SHP77 (cell line): ENCODE measurements around the gene ZNF132.
A peak's percentile ranks its signal among the peaks of the same experiment; 100 is the strongest.

ENCODE experiments used
- DNase-seq, 2 experiments: peaks; one replicate each; lab custom pipeline; 2025; lab: John Stamatoyannopoulos, UW

ZNF132 gene

DNA sequence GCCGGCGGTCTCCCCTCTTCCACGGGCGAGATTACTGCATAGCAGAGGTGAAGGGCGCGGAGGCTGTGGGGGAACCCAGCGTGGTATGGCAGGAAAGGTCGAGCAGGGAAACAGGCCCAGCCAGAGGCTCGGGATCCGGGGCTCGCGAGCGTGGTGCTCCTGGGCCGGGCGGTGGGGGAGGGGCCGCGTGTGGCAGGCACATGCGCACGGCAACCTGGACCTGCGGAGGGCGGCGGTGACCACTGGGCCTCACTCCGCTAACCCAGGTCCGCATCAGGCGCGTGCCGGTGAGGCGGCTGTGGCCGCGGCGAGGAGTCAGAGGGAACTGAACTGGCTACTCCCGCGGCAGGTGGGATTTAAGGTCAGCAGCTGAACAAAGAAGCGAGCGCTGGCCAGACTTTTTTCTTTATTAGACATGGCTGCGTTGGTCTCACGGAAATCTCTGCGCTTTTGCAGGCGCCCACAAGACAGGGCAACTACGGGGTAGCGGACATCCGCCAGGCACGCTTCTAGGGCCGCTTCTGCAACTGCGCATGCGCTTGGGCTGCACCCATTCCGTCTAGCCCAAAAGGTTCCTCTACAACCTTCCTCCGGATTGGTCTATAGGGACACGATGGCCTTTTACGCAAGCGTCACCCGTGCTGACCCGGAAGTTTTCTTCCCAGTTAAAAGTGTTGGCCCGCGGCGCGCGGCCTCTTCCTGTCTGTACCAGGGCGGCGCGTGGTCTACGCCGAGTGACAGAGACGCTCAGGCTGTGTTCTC lies 53.2 kb downstream of the ZNF132 start, which contains the start of gene RPS5:
TSS of gene RPS5 (plus strand) at position 694 of the 762 bp plus-strand sequence. CDS start 869 bp downstream, outside the sequence.
- peak; percentile 96 to 98 for DNase-seq

DNA sequence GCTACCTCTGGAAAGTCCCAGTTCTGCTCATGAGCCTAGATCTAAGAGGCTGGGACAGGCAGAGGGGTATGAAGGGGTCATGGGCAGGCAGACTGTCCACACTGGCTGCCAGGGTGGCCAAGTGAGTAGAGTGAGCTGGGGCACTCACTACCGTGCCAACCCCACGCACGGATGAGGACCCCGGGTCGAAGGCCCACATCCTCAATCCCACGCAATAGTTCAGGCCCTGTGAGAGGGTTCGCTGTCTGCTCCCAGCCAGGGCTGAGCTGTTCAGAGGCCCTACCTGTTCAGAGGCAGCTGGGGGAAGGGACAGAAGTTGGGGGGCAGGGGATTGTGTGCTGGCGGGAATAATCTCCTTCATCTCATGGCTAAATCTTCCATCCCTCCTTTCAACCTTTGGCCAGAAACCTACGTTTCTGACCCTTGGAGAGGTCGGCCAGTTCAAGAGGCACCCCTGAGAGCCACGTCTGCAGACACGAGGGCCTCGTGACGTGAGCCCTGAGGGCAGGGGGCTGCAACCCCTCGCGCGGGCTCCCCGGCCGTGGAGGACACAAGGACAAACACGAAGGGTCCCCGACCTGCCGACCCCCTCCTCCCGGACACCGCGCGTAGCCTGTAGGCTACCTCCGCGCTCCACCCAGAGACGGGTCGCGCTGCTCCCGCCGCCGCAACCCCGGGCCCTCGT lies 53.9 kb downstream of the ZNF132 start:
- DNase-seq: no peak

DNA sequence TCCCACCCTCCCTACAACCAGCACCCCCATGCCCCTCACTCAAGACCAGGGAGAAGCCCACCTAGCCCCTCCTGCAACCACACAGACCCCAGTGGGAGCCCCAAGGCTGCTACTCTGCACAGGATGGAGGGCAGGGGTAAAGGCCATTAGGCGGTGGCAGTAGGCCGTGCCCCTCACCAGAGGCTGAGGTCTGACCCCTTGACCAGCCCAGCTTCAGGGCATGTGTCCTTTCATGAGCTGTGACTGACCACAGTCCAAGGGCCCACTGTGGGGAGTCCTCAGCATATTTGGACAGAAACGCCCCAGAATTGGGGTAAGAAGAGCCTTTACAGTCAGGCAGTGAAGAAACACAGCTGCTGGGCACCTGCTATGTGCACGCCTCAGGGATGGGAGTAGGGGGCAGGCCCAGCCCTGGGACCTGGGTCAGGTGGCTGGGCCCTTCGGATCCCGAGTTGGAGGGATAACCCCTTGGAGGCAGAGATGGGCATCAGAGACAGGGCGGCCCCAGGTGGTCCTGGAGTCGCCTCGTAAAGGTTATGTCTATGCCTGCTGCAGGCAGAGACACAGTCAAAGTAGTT lies 54.6 kb downstream of the ZNF132 start:
- DNase-seq: no peak

DNA sequence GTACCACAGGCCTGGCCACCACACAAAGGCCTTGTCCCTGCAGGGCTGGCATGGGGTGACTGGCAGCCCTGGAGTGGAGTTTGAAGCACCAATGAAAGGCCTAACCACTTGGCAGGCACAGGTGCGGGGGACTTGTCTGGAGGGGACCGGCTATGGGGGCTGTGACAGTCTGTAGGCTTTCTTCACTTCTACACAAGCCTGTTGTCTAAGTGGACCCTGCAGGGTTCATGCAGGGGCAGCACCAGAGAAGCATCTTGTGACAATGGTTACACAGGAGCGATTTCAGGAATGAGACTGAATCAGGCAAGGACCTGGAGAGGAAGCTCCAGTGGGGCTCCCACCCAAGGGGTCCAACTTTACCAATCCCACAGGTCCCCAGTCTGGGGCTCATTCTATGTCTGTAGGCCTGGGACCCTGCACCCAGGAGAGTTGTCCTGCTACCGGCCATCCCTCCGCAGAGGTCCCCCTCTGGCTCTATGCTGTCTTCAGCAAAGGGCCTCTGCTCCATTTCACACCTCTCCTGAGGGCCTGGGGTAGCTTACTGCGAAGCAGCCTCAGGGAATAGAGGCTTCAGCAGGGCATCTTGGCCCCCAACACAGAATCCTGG lies 56.9 kb downstream of the ZNF132 start:
- DNase-seq: no peak
